Fibroblast of skin of scalp (primary cell): Measurements from ENCODE around the gene SMYD5.
A peak's percentile ranks its signal among the peaks of the same experiment; 100 is the strongest.

Experiments
- DNase-seq: peaks from one replicate; pipeline ENCODE4 v3.0.0-alpha.2; 2013

The SMYD5 gene

DNA sequence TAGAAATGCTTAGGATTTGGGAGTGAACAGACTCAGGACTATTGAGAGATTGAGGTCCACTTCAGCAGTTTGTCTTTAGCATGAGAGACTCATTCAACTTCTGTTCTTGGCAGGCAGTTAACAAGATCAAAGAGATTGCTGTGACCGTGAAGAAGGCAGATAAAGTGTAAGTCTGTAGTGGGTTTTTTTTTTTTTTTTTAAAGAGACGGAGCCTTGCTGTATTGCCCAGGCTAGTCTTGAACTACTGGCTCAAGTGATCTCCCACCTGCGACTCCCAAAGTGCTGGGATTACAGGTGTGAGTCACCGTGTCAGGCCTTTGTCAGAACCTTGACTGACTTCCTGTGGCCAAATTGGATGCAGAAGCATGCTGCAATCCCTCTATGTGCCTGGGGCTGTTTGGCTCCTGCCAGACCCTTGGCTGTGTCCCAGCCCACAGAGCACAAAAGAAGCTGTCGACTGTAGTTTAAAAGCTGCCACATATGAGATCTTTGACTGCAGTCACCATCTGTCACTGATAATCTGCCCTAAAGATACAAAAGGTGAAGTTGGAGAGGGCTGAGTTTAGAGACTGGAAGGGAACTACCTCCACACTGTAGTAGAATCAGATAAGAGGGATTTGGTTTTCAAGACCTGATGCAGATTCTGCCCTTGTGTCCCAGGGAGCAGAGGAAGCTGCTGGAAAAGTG lies 30.0 kb downstream of the SMYD5 start:
- DNase-seq, result no peak

DNA sequence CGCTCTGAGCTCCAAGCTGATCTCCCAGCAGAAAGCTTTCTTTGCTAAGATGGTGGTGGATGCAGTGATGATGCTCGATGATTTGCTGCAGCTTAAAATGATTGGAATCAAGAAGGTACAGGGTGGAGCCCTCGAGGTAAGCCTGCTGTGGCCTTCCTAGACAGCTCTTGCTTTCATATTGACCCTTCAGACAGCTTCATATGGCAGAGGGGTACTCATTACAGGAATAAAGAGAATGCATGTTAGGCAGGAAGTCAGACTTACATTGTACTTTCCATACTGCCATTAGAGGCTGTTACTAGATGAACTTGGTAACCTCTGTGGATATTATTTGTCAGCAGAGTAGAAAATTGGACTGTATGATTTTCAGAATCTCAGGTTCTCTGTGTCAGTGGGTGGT lies 30.5 kb downstream of the SMYD5 start:
- no peak for DNase-seq

DNA sequence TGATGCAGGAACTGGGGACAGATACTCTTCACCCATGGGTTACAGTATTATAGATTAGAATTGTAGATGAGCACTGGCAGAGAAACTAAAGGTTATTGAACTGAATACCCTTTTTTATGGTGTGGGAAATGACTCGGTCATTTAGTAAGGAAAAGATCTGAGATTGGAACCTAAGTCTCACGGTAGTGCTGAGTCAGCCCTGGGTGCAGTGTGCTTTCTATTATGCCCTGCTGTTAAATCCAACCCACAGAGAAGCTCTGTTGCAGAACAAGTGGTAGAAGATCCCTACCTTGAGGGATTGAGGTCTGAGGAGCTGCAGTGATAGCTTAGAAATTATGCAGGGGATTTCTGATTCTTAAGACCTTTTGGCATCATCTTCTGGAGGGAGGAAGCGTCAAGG lies 32.8 kb downstream of the SMYD5 start:
- DNase-seq, result no peak

DNA sequence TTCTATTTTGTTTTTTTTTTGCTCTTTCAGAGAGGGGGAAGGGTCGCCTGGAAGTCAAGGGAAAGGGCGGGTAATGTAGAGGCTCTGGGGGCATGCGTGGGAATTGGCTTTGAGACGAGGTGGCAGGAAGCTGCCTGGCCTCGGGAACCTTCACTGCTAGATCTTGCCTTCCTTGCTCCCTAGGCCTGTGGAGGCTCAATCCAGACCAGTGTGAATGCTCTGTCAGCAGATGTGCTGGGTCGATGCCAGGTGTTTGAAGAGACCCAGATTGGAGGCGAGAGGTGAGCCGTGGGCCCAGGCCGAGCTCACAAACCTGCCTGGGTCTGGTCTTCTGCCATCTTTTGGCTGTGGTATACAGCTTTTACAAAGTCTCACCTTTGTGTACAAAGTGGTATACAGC lies 35.6 kb downstream of the SMYD5 start:
- DNase-seq, result no peak

DNA sequence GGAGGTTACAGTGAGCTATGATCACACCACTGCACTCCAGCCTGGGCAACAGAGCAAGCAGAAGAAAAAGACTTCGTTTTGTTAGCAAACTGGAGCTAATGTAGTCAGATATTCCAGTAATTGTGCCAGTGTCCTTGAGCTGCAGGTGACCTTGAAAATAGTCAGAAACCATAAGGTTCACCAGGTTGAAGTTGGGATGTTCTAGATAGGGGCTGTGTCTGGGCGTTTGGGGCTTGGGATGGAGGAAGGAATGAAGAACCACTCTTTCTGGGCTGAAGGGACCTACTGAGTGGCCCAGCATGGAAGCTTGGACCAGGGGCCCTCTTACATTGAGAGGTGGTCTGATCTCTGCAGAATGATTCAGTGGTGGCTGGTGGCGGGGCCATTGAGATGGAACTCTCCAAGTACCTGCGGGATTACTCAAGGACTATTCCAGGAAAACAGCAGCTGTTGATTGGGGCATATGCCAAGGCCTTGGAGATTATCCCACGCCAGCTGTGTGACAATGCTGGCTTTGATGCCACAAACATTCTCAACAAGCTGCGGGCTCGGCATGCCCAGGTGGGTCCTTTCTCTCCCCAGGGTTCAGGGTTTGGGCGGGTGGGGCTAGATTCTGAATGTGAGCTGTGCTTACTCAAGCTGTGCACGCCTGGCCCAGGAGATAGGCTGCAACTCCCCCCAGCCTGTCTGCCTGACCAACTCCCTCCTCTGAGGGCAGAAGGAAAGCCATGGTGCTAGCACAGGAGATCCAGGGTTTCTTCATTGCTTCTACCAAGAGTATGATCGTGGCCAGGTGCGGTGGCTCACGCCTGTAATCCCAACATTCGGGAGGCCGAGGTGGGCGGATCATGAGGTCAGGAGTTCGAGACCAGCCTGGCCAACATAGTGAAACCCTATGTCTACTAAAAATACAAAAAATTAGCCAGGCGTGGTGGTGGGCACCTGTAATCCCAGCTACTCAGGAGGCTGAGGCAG lies 37.1 kb downstream of the SMYD5 start:
- no peak for DNase-seq

DNA sequence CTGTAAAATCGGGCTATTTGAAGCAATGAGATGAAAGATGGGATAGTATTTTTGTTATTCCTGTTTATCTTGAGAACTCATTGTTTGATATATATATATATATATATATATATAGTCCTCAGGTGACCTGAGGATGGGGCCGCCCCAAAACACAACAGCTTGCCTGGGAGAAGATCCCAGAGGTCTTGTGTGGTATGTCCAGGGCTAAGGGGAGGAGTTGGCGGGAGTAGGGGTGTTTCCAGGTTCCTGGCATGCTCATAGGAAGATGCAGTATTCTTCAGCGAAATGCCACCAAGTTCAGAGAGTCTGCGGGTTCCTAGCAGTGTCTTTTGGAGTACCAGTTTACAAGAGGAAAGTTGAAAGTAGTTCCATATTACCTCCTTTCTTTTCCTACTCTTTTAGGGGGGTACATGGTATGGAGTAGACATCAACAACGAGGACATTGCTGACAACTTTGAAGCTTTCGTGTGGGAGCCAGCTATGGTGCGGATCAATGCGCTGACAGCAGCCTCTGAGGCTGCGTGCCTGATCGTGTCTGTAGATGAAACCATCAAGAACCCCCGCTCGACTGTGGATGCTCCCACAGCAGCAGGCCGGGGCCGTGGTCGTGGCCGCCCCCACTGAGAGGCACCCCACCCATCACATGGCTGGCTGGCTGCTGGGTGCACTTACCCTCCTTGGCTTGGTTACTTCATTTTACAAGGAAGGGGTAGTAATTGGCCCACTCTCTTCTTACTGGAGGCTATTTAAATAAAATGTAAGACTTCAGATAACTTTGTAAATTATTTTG lies 38.4 kb downstream of the SMYD5 start:
- DNase-seq, result no peak

DNA sequence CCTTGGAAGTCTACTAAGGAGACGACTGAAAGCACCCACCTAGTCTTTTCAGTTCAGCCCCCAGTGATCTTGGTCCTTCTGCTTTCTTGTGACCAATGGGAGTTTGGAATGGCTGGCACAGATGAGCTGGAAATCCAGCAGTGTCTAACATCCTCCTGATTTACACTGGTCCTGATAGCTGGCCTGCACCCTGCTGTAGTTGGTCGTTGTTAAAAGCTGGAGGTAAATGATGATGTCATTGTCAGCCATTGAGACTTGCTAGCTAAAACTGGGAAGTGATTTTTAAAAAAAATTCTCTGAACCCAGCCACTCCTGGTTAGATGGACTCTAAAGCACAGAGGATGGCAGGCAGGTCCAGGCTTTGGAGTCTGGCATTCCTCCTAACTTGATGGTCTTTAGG lies 39.4 kb downstream of the SMYD5 start:
- no peak for DNase-seq

DNA sequence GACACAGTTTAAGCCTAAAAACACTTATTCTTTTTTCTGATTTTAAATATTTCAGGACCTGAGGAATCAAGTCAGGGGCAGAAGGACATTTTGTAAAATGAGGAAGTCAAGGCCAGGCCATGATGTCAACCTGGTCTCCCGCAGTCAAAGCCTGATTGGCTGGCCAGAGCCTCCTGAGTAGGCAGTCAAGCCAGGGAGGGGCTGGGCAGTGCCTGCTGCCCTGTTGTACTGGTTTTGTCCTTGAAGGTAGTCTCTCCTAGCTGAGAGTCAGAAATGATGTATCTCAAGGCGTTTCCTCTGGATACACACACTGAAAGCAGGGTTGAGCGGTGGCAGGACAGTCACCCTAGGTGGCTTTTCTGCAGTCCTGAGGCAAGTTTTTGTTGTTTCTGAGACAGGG lies 39.9 kb downstream of the SMYD5 start:
- DNase-seq, result no peak

DNA sequence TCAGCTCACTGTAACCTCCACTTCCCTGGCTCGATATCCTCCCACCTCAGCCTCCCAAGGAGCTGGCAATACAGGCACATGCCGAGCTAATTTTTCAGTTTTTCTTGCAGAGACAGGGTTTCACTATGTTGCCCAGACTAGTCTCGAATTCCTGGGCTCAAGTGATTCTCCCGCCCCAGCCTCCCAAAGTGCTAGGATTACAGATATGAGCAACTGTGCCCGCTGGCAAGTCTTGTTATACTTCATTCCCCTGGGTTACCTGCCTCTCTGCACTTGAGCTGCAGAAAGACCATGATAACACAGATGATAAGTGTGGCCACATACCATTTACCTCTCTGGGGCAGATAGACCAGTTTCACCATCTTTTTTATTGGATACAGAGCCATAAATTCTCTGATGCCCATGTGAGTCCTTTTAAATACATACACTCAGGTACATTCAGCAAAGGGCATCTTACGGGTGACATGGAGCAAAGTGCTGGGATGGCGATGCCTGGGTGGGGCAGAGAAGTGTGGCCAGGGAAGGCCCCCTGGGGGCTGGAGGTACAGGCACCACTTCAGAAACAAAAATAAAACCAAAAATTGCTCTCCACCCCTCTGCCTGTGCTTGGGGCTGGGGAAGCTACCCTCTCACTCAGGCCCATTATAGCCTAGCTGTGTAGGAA lies 40.4 kb downstream of the SMYD5 start:
- DNase-seq, result no peak

DNA sequence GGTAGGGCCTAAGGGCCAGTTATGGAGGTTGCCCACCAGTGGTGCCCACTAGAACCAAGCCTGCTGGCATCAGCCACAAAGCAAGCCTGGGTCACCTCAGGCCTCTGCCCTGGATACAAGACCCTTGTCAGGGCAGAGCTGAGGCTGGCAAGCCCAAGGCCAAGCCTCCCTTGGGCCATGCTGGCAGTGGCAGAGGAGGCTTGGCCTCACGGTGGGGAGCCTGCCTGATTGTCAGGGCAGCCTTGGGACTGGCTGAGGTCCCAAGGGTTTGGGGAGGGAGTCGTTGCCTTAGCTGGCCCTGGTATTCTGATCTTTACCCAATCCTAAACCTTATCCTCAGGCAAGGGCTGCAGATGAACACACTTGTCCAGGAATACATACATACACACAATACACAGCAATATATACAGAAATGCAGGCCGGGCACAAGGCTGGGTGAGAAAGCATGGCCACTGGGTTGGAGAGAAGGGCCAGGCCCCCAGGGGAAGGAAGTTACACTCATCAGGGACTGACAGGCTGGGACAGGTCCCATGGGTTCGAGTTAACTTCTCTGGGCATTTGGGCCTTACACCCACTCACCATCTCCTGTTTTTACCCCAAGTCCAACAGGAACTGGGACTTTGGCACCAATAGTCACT lies 41.1 kb downstream of the SMYD5 start:
- no peak for DNase-seq

DNA sequence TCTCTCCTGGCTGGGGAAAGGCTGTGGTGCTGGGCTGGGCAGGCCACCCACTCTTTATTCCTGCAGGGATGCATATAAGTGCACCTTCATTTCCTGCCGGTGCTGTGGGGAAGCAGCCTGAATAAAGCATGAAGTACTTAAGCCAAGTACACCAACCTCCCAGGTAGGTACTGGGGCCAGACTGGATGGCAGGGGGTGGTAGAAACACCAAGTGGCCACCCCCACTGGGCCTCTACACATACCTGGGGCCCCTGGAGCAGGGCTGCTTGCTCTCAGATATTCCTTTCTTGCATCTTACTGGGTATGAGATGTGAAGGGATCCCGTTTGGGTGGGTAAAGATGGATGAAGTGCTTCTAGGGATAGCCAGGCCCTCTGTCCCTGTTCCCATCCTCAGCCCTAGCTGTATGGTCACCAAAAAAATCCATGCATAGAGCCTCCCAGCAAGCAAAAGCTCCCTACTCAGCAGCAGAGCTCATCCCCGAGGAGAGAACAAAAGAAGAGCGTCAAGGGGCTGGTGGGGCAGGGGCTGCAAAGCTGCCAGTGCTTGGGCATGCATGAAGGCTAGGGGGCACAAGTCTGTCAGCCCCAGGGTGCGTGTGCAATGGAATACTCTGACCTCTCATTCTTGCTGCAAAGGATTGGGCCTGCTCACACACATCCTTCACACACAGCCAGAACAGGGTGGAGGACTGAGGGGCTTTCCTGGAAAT lies 42.0 kb downstream of the SMYD5 start:
- no peak for DNase-seq

DNA sequence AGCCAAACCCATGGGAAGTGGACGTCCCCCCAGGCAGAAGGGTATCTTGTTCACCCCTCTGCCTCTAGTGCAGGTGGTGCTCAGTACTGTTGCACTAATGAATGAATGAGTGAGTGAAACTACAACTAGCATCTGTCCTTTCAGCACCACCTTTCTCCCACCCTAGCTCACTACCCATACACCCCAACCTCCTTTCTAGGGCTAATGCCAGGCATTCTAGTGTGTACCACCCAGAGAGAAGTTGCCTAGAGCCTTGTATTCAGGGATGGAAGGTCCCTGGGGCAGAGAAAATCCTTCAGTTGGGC lies 42.5 kb downstream of the SMYD5 start:
- DNase-seq, result no peak

DNA sequence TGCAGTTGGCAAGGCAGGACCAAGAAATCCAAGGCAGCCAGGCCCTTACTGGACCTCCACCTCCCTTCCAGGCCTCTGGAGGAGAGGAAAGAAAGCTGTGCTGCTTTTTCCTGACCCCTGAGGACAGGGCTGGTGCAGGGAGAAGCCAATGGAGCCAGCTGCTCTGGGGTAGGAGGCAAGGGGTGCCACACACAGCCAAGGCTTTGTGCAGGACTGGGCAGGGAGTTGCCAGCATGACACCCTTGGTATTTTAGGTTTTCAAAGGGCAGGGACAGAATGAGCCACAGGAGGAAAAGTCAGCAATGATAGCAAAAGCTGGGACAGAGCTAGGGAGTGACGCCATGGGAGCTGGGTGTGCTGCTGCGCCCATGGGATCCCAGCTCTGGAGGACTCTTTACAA lies 43.0 kb downstream of the SMYD5 start:
- DNase-seq, result no peak

DNA sequence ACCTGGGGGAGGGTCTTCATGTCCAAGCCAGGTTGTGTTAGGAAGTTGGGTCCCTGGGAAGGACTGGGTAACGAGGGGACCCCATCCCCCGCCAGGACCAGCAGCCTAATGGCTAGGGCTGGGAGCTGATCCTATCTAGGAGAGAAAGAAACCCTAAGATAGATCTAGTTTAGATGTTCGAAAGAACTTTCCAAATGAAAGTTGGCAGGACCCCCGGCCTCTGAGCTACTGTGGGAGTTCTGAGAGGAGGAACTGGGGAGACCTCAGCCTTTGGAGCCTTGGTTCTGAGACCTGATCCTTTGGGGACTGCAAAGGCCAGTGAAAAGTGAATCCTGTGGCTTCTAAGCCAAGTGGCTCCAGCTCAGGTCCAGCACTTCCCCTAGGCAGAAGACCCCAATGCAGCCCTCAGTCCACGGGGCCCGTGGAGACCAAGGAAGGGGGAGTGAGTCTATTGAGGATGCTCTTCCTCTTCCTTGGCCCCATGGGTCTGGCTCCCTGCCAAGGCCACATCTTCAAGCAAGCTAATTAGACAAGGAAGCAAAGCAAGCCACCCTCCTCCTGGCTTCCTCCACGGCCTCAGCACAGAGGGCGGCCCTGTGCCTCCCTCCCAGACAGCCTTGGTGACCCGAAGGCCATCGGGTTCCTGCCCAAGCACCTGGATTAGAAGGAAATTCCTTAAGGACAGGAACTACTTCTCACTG lies 43.5 kb downstream of the SMYD5 start:
- no peak for DNase-seq

DNA sequence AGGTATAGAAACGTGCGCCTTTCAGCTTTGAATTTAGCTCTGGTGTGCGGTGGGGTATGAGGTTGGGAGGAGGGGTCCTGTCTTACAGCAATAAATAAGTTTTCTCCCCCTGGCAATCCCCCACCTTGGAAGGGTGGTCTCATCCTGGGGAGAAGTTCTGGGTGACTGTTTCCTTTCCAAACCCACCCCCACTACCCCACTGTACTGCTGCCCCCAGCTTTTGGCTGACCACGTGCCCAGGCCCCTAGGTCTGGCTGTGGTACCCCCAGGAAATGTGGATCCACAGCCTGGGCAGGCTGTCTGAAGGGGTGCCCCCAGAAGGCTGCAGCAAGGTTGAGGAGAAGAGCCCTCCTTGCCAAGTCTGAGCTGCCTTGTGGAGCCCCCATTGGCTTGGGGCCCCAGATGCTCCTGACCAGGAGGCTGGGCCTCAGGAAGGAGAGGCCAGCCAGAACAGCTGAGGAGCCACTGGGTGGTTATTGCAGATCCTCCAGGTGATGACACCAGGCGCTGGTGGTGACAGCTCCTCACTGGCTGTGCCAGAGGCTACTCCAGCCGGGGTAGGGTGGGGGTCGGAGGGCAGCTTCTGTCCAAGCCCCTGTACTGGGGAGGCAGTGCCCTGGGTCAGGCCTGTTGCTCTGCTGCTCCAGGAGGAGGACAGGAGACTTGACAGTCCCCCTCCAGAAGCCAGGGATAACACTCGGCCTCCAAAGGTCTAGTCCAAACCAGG lies 44.3 kb downstream of the SMYD5 start:
- no peak for DNase-seq

DNA sequence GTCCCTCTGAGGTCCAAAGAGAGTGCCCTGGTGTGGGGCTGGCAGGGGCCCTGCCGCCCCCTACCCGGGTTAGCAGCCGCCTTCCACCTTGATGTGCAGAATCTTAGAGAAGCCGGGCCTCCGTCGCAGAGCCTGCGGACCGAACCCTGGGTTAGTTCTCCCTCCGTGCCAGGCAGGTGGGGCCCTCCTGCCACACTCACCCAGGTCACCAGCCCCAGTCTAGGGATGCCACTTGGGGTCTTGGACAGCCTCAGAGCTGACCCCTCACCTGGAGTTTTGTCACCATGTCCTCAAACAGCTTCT lies 44.8 kb downstream of the SMYD5 start:
- no peak for DNase-seq

DNA sequence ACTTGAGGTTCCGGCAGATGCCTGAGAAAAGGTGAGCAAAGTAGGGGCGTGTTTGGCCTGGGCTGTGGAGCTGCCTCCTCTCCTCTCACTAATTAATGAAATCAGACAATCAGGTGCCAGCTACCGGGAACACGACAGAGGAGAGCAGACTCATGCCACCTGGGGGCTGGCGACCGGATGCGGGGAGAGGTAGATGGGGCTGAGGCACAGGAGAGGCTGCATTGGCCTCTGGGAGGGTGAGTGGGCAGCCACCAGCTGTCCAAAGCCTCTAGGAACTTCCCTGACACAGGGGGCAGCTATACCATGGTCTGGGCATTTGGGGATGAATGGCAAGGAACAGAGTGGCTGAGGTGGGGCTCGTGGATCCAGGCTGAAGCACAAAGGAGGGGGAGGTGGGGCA lies 45.2 kb downstream of the SMYD5 start:
- DNase-seq, result no peak

DNA sequence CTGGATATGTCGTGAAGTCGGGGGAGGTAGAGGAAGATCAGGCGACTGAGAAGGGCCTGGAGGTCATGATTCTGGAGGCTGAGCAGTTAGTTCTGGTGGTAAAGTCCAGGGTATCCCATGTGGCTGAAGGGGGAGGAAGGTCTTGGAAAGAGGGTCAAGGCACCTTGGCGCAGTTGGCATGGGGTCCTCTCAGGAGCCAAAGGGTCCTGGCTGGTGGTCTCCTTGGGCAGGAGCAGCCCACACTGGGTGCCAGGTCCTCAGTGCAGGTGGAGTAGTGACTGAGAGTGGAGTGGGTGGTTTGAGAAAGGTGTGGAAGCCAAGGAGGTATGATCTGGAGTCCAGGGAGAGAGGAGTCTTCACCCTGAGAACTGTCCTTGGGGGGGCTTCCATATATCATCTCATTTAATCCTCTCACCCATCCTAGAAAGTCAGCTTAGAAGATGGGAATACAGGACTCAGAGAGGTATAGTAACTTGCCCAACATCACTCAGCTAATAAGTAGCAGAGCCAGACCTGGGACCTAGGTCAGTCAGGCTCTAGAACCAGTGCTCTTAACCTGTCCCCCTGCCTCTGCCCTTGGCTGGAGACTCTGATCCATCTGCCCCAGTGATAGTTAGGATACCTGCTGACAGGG lies 45.8 kb downstream of the SMYD5 start:
- DNase-seq, result no peak

DNA sequence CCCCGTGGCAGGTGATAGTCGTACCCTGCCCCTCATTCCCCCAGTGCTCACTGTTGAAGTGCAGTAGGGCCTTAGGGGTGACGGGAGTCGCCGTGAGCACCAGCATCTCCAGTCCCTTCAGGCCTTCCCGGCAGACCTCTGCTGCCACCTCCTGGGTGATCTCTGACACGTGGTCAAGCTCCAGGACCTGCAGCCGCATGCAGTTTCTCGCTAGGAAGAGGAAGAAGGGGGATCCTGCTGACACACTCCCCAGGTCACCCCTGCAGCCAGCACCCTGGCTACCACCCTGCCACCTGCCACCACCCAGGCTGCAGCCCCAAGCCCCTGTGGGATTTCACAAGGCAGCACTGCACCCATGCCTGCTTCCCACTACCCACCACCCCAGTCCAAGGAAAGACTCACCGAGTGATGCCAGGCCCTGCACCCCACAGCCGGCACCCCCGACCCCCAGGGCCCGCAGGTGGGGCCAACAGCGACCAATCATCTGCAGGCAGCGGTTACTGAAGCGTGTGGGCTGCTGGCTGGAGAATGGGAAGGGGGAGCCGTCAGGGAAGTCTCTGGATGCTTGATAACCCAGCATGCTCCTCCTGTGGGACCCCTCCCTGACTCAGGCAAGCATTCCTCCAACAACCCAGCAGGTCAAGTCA lies 46.4 kb downstream of the SMYD5 start:
- DNase-seq, result peak; percentile 32
